WTC11 (cell line): ENCODE measurements around the gene SETDB1.

Experiments
- ARID4B ChIP-seq: sonication (generic); formaldehyde crosslinking; IDR thresholded peaks from 2 replicates; pipeline ENCODE4 v1.8.0; 2023; ENCODE audit warnings: missing genetic modification reagents, mild to moderate bottlenecking, borderline replicate concordance
- CTCF ChIP-seq: fragments of 200-600 bp; IDR thresholded peaks from 2 replicates; pipeline ENCODE4 v1.8.0; 2022; ENCODE audit warnings: antibody characterized with exemption
- FOXJ3 ChIP-seq: sonication (generic); formaldehyde crosslinking; IDR thresholded peaks from 2 replicates; pipeline ENCODE4 v1.9.0; 2021; ENCODE audit warnings: missing genetic modification reagents, mild to moderate bottlenecking, borderline replicate concordance
- KAT7 ChIP-seq: sonication (generic); formaldehyde crosslinking; IDR thresholded peaks from 2 replicates; pipeline ENCODE4 v1.8.1; 2023; ENCODE audit warnings: missing genetic modification reagents, mild to moderate bottlenecking, borderline replicate concordance
- NFYB ChIP-seq: sonication (generic); formaldehyde crosslinking; conservative IDR thresholded peaks from 2 replicates; pipeline ENCODE4 v1.8.0; 2022; ENCODE audit warnings: low read depth, missing genetic modification reagents
- RELA ChIP-seq: sonication (generic); formaldehyde crosslinking; IDR thresholded peaks from 2 replicates; pipeline ENCODE4 v1.8.1; 2022; ENCODE audit warnings: missing genetic modification reagents, mild to moderate bottlenecking, borderline replicate concordance
- SMAD4 ChIP-seq: sonication (generic); formaldehyde crosslinking; IDR thresholded peaks from 2 replicates; pipeline ENCODE4 v1.8.0; 2022; ENCODE audit warnings: mild to moderate bottlenecking, missing genetic modification reagents
- TEAD1 ChIP-seq: sonication (generic); formaldehyde crosslinking; IDR thresholded peaks from 2 replicates; pipeline ENCODE4 v1.8.0; 2022; ENCODE audit warnings: mild to moderate bottlenecking, missing genetic modification reagents

- TF ChIP-seq TEAD1 (CRISPR knock-in tag): no peak
- no peak for TF ChIP-seq SMAD4
- TF ChIP-seq RELA (CRISPR knock-in tag): no peak
- no peak for TF ChIP-seq KAT7
- no peak for TF ChIP-seq NFYB (CRISPR knock-in tag)
- TF ChIP-seq FOXJ3: no peak
- no peak for TF ChIP-seq CTCF
- no peak for TF ChIP-seq ARID4B (CRISPR knock-in tag)
Observed at GRCh38 chr1:150925080-150925479, 1.1 kb upstream of the SETDB1 start.
